Transverse colon (tissue), 4 donors: ENCODE results near the gene CD8A. TPM values are rescaled to one million over a fixed set of nuclear protein-coding genes. Genes with fewer than 3 reads are reported as not detected.

Experiments used
- DNase-seq: peaks from one replicate; pipeline ENCODE4 v3.0.0-alpha.2; 2019
- H3K27ac ChIP-seq, 4 donors: fragments of 200-600 bp; sonication (generic); 2 replicates each; pipeline ENCODE4 v1.5.1; 2016 to 2018; ENCODE audit warnings: inconsistent platforms in 4 of 4
- H3K27me3 ChIP-seq: fragments of 200-600 bp; sonication (generic); 2 replicates; pipeline ENCODE4 v1.5.1; 2017; ENCODE audit warnings: inconsistent platforms
- H3K36me3 ChIP-seq, 4 donors: fragments of 200-600 bp; sonication (generic); 2 replicates each; pipeline ENCODE4 v1.5.1; 2017 to 2019; ENCODE audit warnings: inconsistent platforms in 4 of 4
- H3K4me1 ChIP-seq, 4 donors: fragments of 200-600 bp; sonication (generic); 2 replicates each; pipeline ENCODE4 v1.5.1; 2017 to 2020; ENCODE audit warnings: inconsistent platforms in 4 of 4
- H3K4me3 ChIP-seq, 4 donors: fragments of 200-600 bp; sonication (generic); 1 replicate in 1 of 4; 2 replicates in 3 of 4; pipeline versions ENCODE4 v1.5.1 to v1.6.1; 2017 to 2019; ENCODE audit warnings: inconsistent platforms in 4 of 4
- H3K9me3 ChIP-seq, 2 donors: fragments of 200-600 bp; sonication (generic); 2 replicates each; pipeline ENCODE4 v1.5.1; 2017 to 2019; ENCODE audit warnings: inconsistent platforms in 2 of 2
- CTCF ChIP-seq, 5 experiments: fragments of 200-600 bp in 3 of 5; fragments of 450-650 bp in 2 of 5; sonication (generic) in 3 of 5; IDR thresholded peaks; 1 replicate in 2 of 5; 2 replicates in 3 of 5; pipeline ENCODE4 v1.5.1; 2016 to 2017; ENCODE audit warnings: antibody characterized with exemption in 5 of 5, inconsistent platforms in 3 of 5, mild to moderate bottlenecking in 2 of 5, moderate library complexity in 1 of 5
- EP300 ChIP-seq: sonication (generic); formaldehyde crosslinking; IDR thresholded peaks from one replicate; pipeline ENCODE4 v1.6.1; 2017; ENCODE audit warnings: antibody characterized with exemption, low read depth
- POLR2A ChIP-seq: fragments of 450-650 bp; IDR thresholded peaks from one replicate; pipeline ENCODE4 v1.6.1; 2016; ENCODE audit warnings: antibody characterized with exemption, mild to moderate bottlenecking, moderate library complexity
- POLR2AphosphoS5 ChIP-seq, 3 donors: sonication (generic); formaldehyde crosslinking; IDR thresholded peaks; one replicate each; pipeline ENCODE4 v1.6.1; 2016; ENCODE audit warnings: antibody characterized with exemption in 3 of 3
- WGBS, 2 donors: methylation state at CpG; one replicate each; pipeline ENCODE4 v1.1.5; 2018; ENCODE audit warnings: low coverage in 1 of 2; 5-methylcytosine and 5-hydroxymethylcytosine counted together
- in situ Hi-C, 4 donors: fragments of 200-750 bp; cut with MboI; loops; one replicate each; pipeline versions ENCODE4 v1.15.0 to v1.15.1; 2017; ENCODE audit warnings: low sequenced_read_pairs in 3 of 4, low pct_ligation_motif_present in 1 of 4, low pct_unique_long_range_greater_than_20kb in 1 of 4
- intact Hi-C: fragments of 100-400 bp; cut with DNase I; formaldehyde crosslinking; loops from one replicate; pipeline ENCODE4 v1.15.1; 2023; ENCODE audit warnings: low total_unique reads
- total RNA-seq, 4 donors: library from RNA; depleted of rRNA; stranded (reverse); fragments of >200 nt; gene quantifications; one replicate each; pipeline ENCODE4 v1.1.0, GENCODE V29; 2016

CD8A gene
- total RNA-seq, 4 donors from 2014 or later, result 0.60 to 33.3 (median 2.5) TPM

- H3K4me3 ChIP-seq, result no peak overlapping the region
- H3K27me3 ChIP-seq, result peaks cover 3% of the 10 kb centered on the region
- H3K4me1 ChIP-seq, result no peaks in the 10 kb centered on the region
- intact Hi-C loops (no loop called here), in situ Hi-C loops (no loop called here)
- no peak overlapping the region for H3K27ac ChIP-seq
- 83 to 87% methylated on average over 3 to 10 of the region's 10 CpGs for WGBS, 2 donors
- TF ChIP-seq CTCF (IDR thresholded peaks at IDR 0.05), result no peak
- no peak for TF ChIP-seq EP300
- TF ChIP-seq POLR2AphosphoS5 (IDR thresholded peaks at IDR 0.05), result no peak
- no peak for TF ChIP-seq POLR2A
- H3K9me3 ChIP-seq, result no peaks in the 10 kb centered on the region
- H3K36me3 ChIP-seq, result no peaks in the 10 kb centered on the region
- no peak for DNase-seq
Measured at GRCh38 chr2:86833315-86833714, 42.6 kb upstream of the CD8A start.

GRCh38 chr2:86832334-86833096, 41.8 kb upstream of the CD8A start:
- in situ Hi-C loops, result no loop called here
- 85 to 90% methylated on average over 3 to 7 of the region's 7 CpGs for WGBS, 2 donors
- H3K4me3 ChIP-seq, result no peak overlapping the region

GRCh38 chr2:86831537-86831936, 40.8 kb upstream of the CD8A start:
- Histone ChIP-seq H3K27me3 (peaks cover 3% of the 10 kb centered on the region), H3K27ac (no peak overlapping the region), H3K36me3 (no peaks in the 10 kb centered on the region), H3K4me1 (no peaks in the 10 kb centered on the region), H3K4me3 (no peak overlapping the region), H3K9me3 (no peaks in the 10 kb centered on the region)
- no peak for TF ChIP-seq POLR2AphosphoS5 (IDR thresholded peaks at IDR 0.05)
- no peak for TF ChIP-seq POLR2A
- TF ChIP-seq EP300, result no peak
- TF ChIP-seq CTCF (IDR thresholded peaks at IDR 0.05), result no peak
- intact Hi-C loops (no loop called here), in situ Hi-C loops (no loop called here)
- no peak for DNase-seq
- WGBS, 2 donors, result 59 to 82% methylated on average over 2 of the region's 2 CpGs

More at GRCh38 chr2:86832334-86833096, 41.8 kb upstream of the CD8A start:
- intact Hi-C loops, result no loop called here
- H3K4me1 ChIP-seq, result no peaks in the 10 kb centered on the region
- no peak overlapping the region for H3K27ac ChIP-seq
- no peaks in the 10 kb centered on the region for H3K36me3 ChIP-seq
- no peak for DNase-seq
- no peak for TF ChIP-seq EP300
- TF ChIP-seq CTCF (IDR thresholded peaks at IDR 0.05), result no peak
- TF ChIP-seq POLR2A, result no peak
- no peak for TF ChIP-seq POLR2AphosphoS5 (IDR thresholded peaks at IDR 0.05)
- peaks cover 3% of the 10 kb centered on the region for H3K27me3 ChIP-seq
- no peaks in the 10 kb centered on the region for H3K9me3 ChIP-seq

- Histone ChIP-seq H3K4me1 (no peaks in the 10 kb centered on the region), H3K9me3 (no peaks in the 10 kb centered on the region), H3K27ac (no peak overlapping the region), H3K4me3 (no peak overlapping the region), H3K27me3 (no peaks in the 10 kb centered on the region), H3K36me3 (no peaks in the 10 kb centered on the region)
- no peak for TF ChIP-seq POLR2AphosphoS5 (IDR thresholded peaks at IDR 0.05)
- no peak for TF ChIP-seq EP300
- TF ChIP-seq CTCF (IDR thresholded peaks at IDR 0.05), result no peak
- TF ChIP-seq POLR2A, result no peak
- in situ Hi-C loops, result no loop called here
- 75 to 86% methylated on average over 2 to 4 of the region's 4 CpGs for WGBS, 2 donors
- no peak for DNase-seq
- intact Hi-C loops, result no loop called here
Measured at GRCh38 chr2:86826951-86827350, 36.2 kb upstream of the CD8A start.
